Fibroblast of skin of scalp (primary cell): ENCODE data around the gene OSBPL10.

Experiments used
- DNase-seq: peaks from one replicate; pipeline ENCODE4 v3.0.0-alpha.2; 2013

Gene OSBPL10

DNA sequence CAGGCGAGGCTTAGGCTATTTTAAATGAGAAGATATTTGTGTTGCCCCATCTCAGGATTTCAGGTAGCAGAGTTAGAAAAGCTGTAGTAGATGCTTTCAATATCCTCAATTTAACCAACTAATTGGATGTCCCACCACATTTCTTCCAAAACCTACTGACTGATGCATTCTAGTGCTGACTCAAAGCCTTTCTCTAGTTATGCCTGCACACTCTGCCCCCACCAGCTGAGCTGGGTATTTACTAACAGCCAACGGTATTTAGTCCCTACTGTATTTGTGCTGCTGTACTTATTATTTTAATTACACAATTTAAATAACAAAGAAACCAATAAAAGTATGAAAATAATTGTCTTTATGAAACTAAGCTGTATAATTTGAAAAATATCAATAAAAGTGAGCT, 139.5 kb downstream of the OSBPL10 start:
- no peak for DNase-seq

DNA sequence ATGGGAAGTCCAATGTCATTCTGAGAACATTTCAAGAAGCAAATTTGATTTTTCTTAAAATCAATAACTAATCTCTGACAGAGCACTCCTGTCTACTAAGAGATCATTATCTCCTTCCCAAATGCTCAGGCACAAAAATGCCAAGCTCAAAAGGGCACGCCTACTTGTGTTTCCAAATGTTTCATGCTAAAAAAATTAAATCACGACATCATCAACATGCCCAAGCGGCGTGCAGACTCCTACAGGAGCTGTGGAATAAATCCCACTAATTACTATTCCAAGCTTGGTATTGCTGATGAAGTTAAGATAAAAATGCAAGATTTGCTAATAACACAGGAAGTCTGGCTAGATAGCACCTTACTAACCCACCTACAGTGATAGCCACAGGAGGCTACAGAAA, 140.8 kb downstream of the OSBPL10 start:
- no peak for DNase-seq

- no peak for DNase-seq
These were observed 141.7 kb downstream of the OSBPL10 start for GRCh38 chr3:31839144-31839917.

- no peak for DNase-seq
These were observed 144.7 kb downstream of the OSBPL10 start for GRCh38 chr3:31836131-31837075.

- DNase-seq: no peak
These were observed 147.5 kb downstream of the OSBPL10 start for GRCh38 chr3:31833391-31834190.

GRCh38 chr3:31832551-31832950, 148.5 kb downstream of the OSBPL10 start:
- peak; percentile 4 for DNase-seq

- no peak for DNase-seq
These were observed 149.5 kb downstream of the OSBPL10 start for GRCh38 chr3:31831591-31831990.

GRCh38 chr3:31829826-31830426, 151.1 kb downstream of the OSBPL10 start:
- DNase-seq: no peak

- DNase-seq: no peak
These were observed 152.1 kb downstream of the OSBPL10 start for GRCh38 chr3:31829010-31829409.

GRCh38 chr3:31828007-31828406, 153.1 kb downstream of the OSBPL10 start:
- no peak for DNase-seq

- no peak for DNase-seq
These were observed 157.9 kb downstream of the OSBPL10 start for GRCh38 chr3:31823184-31823583.

DNA sequence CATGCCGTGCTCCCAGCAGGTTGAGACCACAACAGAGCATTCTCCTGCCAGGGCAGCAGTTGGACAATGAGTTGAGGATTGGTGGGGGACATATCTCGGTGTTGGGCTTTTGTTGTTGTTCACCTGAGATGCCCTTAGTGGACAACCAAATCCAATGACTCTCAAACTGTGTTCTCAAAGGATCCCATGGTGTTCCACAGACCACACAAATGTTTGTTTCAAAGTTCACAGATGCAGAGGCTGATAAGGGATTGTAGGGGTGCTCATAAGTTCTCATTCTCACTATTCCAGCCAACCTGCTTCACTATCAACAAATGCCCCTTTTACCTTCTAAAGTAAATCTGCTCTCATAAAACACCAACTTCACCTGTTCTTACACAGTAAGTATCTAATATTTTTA, 159.9 kb downstream of the OSBPL10 start:
- no peak for DNase-seq

- no peak for DNase-seq
These were observed 161.6 kb downstream of the OSBPL10 start for GRCh38 chr3:31819441-31819840.

- no peak for DNase-seq
These were observed 163.6 kb downstream of the OSBPL10 start for GRCh38 chr3:31817411-31817966.

- DNase-seq: no peak
These were observed 165.2 kb downstream of the OSBPL10 start for GRCh38 chr3:31815631-31816440.

DNA sequence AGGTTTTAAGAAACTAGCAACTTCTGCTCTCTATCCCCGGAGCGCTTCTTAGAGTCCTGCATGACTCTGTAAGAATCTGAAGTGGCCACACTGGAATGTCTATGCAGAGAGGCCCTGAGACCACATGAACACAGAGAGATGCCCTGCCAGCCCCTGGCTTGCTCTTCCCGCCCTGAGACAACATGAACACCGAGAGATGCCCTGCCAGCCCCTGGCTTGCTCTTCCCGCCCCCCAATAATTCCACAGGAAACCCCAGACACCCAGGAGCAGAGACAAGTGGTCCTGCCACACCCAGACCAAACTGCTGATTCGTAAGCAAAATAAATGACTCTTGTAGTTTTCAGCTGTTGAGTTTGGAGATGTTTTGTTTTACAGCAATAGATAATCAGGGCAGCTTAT, 166.1 kb downstream of the OSBPL10 start:
- DNase-seq: no peak

DNA sequence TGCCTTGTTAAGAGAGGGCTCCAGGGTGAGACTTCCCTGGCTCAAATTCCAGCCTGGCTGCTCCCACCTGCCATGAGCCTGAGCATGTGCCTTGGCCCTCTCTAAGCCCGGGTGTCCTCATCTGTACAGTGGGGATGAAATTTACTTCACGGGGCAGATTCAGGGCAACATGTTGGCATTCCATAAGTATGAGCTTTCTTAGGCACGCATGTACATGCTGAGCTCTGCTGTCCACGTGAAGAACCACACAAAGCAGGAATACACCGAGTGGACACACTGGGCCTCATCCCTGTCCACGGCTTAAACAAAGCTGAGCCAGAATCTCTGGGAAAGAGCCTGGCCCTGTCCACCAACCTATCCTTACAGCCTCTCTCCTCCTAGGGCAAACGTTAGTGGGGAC, 167.4 kb downstream of the OSBPL10 start:
- no peak for DNase-seq

DNA sequence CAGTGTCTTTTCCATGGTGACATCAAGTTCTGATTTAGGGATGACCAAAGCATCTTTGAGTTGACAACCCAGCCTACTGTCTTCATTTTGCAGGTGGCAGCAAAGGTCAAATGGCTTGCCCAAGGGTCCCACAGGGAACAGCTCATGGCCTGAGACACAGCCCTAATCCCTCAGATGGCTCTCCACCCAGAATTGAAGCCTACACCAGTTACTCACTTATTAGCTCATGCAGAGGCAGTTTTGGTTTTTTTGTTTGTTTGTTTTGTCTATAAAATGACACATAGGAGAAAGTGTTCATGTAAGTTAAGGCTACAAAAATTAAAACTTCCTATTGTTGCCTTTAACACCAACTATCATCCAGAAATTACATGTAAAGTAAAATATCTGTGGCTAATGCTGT, 167.9 kb downstream of the OSBPL10 start:
- no peak for DNase-seq

GRCh38 chr3:31810991-31811433, 170.1 kb downstream of the OSBPL10 start:
- no peak for DNase-seq

GRCh38 chr3:31808143-31808720, 172.8 kb downstream of the OSBPL10 start:
- no peak for DNase-seq
